LoVo (cell line): Measurements from ENCODE around the gene C2CD5.
A peak's percentile ranks its signal among the peaks of the same experiment; 100 is the strongest.
"Not testable (repeated sequence)": the region's sequence is repeated elsewhere in the genome, so short reads cannot be mapped to it uniquely, and the experiment has no call there.

Experiments used
- DNase-seq: peaks from one replicate; pipeline ENCODE4 v3.0.0-alpha.2; 2016; ENCODE audit warnings: low spot score

C2CD5 gene, protein sequence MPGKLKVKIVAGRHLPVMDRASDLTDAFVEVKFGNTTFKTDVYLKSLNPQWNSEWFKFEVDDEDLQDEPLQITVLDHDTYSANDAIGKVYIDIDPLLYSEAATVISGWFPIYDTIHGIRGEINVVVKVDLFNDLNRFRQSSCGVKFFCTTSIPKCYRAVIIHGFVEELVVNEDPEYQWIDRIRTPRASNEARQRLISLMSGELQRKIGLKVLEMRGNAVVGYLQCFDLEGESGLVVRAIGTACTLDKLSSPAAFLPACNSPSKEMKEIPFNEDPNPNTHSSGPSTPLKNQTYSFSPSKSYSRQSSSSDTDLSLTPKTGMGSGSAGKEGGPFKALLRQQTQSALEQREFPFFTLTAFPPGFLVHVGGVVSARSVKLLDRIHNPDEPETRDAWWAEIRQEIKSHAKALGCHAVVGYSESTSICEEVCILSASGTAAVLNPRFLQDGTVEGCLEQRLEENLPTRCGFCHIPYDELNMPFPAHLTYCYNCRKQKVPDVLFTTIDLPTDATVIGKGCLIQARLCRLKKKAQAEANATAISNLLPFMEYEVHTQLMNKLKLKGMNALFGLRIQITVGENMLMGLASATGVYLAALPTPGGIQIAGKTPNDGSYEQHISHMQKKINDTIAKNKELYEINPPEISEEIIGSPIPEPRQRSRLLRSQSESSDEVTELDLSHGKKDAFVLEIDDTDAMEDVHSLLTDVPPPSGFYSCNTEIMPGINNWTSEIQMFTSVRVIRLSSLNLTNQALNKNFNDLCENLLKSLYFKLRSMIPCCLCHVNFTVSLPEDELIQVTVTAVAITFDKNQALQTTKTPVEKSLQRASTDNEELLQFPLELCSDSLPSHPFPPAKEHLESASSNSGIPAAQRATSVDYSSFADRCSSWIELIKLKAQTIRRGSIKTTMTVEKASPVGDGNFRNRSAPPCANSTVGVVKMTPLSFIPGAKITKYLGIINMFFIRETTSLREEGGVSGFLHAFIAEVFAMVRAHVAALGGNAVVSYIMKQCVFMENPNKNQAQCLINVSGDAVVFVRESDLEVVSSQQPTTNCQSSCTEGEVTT

DNA sequence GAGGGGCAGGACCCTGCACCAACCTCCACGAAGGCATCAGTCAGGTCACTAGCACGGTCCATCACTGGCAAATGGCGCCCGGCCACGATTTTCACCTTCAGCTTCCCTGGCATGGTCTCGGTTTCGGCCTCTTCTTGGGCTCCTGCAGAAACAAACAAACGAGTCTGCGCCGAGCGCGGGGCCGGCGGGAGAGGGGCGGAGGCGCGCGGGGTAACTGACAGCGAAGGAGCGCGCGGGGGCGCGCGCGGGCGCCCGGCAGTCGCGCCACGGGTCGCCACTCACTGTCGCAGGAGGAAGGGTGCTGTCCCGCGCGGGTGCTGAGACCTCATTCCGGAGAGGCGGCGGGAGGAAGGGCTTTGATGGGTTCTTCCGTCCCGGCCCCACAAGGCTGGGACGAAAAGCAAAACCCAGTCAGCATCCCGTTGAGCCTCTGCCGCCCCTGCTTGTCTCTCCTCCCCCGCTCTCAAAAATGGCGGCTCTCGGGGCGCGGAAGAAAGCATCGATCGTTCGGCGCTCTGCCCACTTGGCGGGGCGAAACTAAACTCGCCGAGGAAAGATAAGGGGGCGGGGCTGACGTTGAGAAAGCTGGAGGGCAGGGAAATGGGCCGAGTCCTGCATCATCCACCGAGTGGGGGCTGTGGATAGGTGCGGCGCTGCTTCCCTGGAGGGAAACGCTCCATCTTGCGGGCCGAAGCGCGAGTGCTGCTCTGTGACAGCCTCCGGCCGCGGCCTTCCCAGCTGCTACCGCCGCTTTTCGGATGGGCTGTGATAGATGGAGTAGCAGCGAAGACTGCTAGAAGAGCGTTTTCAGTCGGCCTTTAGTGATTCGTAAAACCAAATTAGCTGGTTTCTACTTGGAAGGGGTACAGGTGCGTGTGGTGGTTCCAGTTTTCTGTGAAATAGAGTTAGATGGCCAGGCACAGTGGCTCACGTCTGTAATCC lies at the start of gene C2CD5:
C2CD5 (minus strand) TSS at position 505 of the 942 bp plus-strand sequence; CDS start at position 113, 392 bp downstream.
- DNase-seq, result peak; percentile 99

DNA sequence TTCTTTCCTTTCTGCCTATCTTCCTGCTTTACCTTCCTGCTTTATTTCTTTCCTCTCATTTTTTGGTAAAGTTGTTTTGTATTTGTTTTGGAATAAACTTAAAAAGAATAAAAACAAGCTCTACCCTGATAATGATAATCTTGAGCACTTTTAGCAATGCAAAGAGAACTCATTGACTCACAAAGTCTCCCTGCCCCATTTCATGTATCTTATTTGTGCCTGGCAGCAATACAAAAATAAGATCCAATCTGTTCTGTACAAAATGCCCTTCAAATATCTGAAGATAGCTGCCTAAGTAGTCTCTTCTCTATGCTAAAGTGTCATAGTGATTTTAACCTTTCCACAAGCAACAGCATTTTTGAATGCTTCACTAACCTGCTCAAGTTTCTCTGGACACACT lies 49.5 kb upstream of the C2CD5 start:
- no peak for DNase-seq

DNA sequence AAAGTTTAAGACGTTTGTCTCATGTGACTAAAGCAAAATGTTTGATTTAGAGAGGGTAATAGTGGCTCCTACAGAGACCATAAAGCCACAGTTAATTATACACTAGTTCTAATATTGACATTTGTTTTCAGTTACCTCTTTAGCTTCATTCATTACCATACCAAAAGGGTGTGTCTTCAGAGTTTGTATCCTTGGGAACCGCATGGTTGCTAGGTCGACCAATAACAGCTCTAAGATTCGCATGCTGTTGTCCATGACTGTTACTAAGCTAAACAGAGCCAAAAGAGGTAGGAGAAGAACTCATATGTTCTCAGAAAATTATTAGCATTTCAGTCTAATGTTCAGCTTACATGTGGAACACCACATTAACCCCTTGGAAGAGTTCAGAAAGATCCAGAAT lies 44.5 kb upstream of the C2CD5 start:
- DNase-seq, result no peak

DNA sequence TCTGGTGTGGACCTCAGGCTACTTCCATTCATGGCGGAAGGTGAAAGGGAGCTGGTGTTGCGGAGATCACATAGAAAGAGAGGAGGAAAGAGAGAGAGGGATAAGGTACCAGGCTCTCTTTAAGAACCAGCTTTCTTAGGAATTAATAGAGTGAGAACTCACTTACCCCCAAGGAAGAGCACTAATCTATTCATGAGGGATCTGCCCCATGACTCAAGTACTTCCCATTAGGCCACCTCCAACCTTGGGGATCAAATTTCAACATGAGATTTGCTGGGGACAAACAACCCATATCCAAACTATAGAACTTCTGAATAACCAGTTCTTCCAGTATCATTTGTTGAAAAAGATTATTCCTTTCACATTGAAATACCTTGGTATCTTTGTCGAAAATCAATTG lies 34.0 kb upstream of the C2CD5 start:
- no peak for DNase-seq

DNA sequence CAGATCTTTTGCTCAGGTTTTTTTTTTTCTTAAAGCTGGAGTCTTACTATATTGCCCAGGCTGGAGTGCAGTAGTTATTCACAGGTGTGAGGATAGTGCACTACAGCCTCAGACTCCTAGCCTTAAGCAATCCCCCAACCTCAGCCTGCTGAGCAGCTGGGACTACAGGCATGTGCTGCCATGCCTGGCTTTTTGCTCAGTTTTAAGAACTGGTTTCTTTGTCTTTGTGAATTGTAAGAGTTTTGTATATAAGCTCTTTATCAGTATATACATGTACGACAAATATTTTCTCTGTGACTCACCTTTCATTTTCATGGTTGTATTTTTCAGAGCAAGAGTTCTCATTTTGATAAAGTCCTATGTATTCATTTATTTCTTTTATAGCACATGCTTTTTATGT lies 33.3 kb upstream of the C2CD5 start:
- DNase-seq, result no peak

DNA sequence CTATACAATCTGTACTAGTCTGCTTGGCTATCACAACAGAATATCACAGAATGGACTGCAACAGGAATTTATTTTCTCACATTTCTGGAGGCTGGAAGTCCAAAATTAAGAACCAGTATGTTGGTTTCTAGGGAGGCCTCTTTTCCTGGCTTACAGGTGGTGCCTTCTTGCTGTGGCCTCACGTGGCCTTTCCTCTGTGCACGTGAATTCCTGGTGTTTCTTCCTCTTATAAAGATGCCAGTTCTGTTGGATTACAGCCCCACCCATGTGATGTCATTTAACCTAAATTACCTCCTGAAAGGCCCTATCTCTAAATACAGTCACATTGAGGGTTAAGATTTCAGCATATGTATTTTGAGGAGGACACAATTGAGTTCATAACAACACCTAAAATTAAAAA lies 32.1 kb upstream of the C2CD5 start:
- no peak for DNase-seq

DNA sequence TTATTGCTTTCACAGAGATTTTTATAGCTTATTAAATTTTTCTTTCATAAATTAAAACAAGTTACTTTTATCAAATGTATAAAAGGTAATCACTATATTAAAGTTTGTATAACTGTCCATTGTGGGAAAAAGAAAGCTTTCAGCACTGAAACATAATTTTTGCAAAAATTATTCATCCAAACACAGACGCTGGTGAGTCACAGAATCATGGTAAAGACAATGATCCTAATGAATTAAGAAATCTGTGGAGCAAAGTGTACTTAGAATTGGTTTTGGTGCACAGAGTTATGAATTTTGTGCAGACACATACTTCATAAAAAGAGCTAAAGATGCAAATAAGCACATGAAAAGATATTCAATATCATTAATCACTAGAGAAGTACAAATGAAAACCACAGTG lies 31.7 kb upstream of the C2CD5 start:
- no peak for DNase-seq

DNA sequence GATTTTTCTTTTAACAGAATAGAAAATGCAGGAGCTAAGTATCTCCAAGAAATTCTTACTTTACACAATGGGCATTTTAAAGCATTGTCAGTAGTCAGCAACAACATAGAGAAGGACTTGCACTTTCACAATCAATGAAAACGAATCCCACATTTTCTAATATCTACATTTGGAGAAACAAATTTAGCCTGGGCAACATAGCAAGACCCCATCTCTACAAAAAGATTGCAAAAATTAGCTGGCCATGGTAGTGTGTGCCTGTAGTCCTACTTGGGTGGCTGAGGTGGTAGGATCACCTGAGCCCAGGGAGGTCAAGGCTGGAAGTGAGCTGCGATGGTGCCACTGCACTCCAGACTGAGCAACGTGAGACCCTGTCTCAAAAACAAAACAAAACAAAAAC lies 30.6 kb upstream of the C2CD5 start:
- no peak for DNase-seq

DNA sequence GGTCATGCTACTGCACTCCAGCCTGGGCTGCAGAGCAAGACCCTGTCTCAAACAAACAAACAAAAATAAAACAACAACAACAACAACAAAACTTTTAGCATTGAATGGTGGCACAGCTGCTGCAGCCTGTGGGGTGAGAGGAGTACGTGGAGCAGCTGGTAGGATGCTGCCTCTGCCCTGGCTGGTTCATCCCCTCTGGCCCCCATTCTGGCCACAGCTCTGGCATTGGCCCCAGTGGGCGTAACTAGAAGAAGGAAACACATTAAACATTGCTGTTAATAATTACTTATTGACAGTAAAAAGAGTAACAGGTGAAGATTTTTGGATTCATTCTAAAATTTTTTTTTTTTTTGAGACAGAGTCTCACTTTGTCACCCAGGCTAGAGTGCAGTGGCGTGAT lies 28.8 kb upstream of the C2CD5 start:
- no peak for DNase-seq

DNA sequence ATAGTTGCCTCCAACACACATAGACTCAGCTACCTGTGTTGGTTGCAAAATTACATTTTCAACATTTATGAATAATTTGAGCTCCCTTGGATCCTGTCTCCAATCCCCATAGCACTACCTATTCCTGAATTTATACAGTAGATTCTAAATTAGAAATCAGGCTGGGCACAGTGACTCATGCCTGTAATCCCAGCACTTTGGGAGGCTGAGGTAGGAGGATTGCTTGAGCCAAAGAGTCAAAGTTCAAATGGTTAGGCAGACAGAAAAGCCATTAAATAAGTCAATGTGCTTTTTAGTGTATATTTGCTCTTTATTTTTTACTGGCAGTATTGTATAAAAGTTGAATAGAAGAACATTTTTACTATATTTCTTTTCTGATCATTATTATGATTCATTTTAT lies 24.9 kb upstream of the C2CD5 start:
- no peak for DNase-seq

DNA sequence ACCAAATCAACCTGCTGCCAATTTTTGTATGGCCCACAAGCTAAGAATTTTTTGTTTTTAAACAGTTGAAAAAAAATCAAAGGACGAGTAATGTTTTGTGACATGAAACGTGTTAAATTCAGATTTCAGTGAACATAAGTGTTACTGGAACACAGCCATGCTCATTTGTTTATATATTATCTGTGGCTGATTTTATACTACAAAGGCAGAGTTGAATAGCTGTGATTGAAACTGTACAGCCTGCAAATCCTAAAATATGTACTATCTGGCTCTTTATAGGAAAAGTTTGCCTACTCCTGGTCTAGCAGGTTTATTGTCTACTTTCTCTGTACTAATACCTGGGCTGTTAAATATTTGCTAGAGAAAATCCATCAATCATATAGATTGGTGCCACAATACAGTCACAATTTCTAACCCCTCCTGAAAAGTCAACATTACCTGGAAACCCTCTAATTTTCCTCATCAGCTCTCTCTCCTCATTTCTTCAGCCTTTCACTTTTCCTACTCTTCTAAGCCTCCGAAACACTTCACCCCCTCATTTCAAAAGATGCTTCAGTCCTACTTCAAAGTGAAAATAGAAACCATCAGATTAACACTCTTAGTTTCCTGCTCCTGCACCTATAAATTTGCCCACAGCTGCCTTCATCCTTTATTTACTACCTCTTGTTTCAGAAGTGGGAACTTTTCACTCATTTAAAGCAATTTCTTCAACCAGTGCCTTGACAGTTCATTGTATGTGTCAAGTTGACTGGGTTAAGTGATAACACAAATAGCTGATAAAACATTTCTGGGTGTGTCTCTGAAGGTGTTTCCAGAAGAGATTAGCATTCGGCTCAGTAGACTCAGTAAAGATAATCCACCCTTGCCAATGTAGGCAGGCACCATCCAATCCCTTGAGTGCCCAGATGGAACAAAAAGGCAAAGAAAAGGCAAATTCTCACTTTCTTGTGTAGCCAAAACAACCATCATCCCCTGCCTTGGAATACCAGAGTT lies 18.0 kb upstream of the C2CD5 start:
- DNase-seq, result no peak

DNA sequence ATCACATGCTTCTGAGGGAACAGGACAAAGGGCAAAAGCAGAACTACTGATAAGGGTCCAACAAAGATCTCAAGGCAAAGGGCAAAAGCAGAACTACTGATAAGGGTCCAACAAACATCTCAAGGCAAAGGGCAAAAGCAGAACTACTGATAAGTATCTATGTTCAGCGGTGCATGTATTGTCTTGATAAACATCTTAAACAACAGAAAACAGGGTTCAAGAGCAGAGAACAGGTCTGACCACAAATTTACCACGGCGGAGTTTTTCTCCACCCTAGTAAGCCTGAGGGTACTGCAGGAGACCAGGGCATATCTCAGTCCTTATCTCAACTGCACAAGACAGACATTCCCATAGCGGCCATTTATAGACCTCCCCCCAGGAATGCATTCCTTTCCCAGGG lies 10.4 kb upstream of the C2CD5 start:
- DNase-seq, result not testable (repeated sequence)

DNA sequence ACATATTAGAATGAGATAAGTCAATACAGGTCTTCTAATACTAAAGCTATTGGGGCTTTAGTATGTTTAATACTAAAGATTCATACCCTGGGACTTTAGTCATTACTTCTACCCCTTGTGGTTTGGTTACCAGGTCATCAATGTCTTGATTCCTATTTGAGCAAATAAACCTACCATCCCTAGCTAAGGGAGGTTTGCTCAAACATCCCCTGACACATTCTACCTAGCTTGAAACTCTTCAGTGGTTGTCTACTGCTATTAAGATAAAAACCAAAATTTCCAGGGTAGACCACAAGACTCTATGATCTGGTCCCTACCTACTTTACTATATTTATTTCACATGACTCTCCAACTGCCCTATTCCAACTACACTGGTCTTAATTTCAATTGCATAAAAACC lies 7.3 kb upstream of the C2CD5 start:
- no peak for DNase-seq

DNA sequence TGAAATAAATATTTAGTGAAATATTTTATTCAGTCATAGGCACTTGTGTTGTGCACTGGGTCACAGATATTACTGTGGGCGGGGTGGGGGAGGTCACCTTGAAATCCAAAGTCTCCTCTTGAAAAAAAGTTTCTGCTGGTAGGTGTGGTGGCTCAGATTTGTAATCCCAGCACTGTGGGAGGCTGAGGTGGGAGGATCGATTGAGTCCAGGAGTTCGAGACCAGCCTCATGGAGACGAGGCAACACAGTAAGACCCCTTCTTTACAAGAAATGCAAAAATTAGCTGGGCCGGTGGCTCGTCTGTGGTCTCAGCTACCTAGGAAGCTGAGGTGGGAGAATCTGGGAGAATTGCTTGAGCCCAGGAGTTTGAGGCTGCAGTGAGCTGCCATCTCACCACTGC lies 913 bp upstream of the C2CD5 start:
- no peak for DNase-seq

DNA sequence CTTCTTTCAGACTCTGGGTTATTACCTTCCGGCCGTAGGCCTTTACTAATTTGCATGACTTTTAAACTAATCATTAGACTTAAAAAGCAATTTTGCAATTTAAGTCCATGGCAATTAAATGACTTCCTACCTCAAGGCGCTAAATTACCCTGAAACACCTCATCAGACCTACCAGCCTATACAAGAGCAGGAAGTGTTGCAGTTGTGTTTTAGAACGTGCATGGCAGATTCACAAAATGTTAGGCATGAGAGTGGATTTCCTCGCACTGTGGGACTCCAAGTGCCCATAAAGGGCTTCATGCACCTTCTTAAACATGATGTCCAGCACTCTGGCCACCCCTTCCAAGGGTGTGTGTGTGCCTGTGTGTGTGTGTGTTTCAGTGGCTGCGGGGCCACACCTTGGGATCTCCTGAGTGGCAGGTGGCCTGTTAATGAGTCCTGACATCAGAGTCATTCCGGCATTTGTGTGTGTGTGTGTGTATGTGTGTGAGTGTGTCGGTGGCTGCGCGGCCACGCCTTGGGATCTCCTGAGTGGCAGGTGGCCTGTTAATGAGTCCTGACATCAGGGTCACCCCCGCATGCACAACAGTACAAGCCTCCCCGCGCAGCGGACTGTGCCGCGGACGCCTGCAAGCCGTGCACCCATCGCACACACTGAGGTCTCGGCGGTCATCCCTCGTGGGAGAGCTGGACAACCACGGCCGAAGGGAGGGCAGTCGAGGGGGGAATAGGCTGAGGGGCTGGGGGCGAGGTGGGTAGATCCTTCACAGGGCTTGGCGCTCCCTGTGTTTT lies 900 bp downstream of the C2CD5 start:
- DNase-seq, result peak; percentile 48

DNA sequence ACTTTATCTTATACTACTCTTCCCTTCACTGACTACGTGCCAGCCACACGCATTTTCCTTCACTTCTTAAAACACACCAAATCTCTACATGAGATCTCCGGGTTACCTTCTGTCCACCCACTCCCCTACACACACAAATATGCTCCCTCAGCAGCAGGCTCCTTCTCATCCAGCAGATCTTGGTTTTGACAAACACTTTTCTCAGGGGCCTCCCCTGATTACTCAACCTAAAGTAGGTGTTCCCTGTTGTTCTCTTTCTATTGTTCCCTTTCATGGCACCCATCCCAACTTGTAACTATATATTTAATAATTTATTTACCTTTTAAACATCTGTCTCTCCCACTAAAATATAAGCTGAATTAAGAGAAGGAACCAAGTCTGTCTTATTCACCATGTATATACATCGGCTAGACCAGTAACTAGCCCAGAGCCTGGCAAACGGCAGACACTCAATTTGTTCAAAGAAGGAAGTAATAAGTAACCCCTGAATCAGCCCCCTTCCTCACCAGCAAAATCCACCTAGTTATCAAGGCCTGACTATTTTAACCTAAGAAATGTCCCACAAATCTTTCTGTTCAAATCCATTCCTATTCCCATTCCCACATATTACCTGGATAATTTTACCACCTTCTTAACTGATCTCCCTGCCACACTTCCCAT lies 2.7 kb downstream of the C2CD5 start:
- DNase-seq, result no peak

DNA sequence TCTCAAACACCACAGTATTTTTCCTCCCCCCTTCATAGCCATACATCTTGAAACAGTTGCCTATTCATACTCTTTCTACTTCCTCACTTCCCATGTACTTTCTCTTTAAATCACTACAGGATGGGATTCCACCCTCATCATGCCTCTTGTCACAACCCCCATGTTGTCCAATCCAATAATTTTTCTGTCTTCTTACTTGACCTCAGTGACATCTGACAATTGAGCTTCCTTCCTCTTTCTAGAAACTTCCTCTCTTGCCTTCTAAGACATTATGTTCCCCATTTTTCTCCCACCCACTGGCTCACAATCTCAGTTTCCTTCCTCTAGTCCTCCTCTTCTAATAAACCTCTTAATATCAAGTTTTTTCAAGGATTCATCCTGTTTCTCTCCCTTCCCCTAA lies 5.3 kb downstream of the C2CD5 start:
- no peak for DNase-seq

DNA sequence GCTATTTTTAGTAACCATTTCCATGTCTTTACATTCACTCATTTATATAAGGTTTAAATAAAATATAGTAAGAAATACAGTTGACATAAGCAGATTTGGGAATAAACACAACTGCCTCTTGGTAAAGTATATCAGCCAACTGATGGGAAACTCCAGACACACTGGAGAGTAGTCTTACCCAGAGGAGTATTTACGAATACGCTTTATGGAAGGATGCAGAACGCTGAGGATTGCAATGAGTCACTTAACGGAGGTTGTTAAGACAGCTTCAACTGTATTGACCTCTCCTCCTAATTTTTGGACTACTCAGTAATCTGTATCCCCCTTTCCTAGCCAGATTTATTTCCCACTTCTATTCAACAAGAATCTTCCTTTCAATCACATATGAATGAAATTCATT lies 6.0 kb downstream of the C2CD5 start:
- DNase-seq, result no peak

DNA sequence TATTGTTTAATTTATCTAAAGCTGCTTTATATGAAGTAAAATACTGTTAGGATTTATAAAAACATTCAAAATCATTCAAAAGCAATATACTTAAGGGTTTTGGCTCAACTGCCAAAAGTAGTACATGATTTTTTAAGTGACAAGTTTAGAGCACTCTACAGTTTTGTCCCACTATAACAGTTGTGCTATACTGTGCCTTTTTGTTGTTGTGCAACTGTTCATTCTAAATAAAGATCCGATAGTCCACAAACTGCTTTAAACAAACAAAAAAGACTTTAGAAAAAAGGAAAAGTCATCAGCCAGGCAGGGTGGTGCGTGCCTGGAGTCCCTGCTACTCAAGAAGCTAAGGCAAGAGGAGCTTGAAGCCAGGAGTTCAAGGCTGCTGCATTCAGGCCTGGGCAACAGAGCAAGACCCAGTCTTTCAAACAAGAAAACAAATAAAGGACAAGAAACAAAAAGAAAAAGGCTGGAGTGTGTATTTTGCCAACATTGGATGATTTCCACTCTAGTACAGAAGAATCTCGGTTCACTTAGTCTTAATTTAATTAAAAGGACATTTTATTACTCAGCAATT lies 7.3 kb downstream of the C2CD5 start:
- DNase-seq, result no peak
